Measurements from ENCODE around the gene SLC6A12.
"Not testable (repeated sequence)": the region's sequence is repeated elsewhere in the genome, so short reads cannot be mapped to it uniquely, and the experiment has no call there.

Gene SLC6A12

DNA sequence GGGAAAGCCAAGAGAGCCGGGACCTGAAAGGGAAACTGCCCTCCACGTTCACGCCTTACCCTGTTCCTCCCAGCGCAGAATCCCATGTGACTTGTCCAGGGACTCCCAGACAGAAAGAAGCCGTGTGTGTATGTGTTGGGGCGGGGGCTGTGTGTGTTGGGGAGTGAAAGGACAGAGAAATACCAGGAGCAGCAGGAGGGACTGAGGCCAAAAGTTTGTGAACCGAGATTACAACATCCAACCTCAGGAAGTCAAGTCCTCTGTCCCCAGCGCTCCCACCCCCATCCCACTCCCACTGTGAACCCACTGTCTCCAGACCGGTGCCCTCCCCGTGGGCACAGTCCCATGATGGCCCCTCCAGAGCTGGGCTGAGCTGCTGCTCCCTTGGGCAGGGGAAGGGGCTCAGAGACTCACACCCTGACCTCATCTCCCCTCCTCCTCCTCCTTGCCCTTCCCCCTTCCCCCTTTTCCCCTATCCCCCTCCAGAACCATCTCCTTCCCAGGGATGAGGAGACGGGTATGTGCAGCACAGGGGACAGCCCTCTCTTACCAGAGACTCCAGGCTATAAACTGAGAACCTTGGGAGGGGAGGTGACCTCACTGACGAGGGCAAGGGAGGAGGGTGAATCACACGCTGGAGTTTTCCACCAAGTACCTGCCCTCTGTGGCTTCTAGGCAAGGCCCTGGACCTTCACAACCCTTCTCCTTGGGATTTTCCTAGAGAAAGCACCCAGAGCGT is at the start of gene SLC6A12:
TSS of gene SLC6A12 (minus strand) at position 155 of the 739 bp plus-strand sequence. CDS start 4,171 bp downstream, outside the sequence.
- no peak for DNase-seq (ENCODE audit: low read depth in 2 of 2)

DNA sequence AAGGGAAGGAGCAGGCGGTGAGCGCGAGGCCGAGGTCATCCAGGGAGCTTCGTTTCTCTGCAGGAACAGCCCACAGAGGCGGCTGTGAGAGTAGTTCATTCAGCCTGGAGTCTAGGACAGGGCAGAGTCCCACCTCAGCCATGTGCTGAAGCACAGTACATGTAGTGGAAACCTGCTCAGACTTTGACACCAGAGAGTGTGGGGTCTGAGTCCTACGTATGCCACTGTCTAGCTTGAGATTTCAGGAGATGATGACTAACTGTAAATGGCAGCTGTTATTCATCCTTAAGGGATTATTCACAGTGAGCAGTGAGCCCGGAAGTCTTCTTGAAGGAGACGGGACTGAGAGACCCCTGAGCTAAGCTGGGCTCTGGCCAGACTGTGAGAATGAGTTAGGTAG is 49.6 kb upstream of the SLC6A12 start:
- no peak for DNase-seq (ENCODE audit: low read depth in 2 of 2)

DNA sequence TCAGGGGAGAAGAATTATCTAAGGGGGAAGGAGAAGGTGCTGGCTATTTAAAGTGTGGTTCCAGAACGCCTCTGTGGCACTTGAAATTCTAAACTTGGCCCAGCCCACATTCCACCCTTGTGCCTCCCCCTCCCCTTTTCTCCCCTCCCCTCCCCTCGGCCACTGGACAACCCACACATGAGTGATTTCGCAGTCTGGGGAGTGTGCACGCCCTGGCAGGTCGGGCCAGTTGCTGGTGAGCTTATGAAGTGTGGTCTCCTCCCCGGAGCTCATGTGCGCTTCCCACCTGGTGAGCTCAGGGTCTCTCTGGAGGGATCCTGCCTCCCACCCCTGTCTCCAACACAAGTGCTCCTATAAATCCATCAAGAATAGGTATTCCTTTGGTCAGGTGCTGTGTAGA is 48.9 kb upstream of the SLC6A12 start, which contains the start of gene SLC6A13:
TSS of gene SLC6A13 (minus strand) at position 20 of the 400 bp plus-strand sequence. CDS start 2,784 bp downstream, outside the sequence.
- no peak for DNase-seq (ENCODE audit: low read depth in 2 of 2)

DNA sequence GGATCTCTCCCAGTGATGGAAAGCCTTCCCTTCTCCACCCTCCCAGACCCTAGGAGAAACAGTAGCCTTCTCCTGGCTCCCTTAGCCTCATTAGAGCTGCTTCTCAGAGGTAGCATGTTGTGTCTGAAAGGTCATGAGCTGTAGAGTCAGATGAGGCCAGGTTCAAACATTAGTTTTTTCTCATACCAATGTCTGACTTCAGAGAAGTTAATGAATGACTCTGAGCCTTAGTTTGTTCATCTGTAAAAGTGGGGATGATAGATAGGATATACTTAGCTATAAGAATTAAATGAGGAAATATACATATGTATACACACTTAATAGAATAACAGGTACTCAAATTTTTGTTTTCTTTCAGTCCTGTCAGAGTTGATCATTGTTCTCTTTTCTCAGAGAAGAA is 48.2 kb upstream of the SLC6A12 start:
- DNase-seq (ENCODE audit: low read depth in 2 of 2), result no peak

DNA sequence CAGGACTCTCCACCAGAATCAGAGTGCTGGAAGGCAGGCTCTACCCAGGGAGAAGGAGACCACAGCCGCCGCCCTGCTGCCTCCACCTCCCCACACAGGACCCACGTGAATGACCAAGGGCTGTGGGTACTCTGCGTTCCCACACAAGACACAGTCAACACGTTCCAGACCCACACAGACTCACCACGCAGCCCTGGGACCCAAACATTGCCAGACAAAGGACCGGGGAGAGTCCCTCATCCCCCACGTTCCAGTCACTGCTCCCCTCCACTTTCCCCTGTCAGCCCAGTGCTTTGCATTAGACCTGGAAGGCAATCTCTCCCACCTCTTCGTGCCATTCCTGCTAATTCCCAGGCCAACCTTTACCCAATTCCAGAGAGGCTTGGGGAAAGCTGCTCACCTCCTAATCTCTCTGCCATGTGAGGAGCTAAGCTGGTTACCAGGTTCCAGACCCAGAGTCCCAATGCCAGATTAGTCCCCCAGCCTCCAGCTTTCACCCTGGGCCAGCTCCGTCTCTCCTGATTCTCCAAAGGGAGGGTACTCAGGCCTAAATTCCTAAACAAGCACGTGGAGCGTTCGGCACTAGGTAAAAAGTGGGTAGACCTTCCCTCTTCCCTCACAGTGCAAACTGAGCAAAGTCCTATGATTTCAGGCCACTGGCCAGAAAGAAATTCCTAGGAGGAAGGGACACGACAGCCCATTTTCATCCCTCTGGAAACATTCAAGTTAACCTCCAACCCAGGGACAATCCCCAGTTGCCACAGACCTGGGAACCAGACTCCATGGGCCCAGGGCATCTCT is 43.8 kb upstream of the SLC6A12 start:
- DNase-seq (ENCODE audit: low read depth in 2 of 2), result no peak

DNA sequence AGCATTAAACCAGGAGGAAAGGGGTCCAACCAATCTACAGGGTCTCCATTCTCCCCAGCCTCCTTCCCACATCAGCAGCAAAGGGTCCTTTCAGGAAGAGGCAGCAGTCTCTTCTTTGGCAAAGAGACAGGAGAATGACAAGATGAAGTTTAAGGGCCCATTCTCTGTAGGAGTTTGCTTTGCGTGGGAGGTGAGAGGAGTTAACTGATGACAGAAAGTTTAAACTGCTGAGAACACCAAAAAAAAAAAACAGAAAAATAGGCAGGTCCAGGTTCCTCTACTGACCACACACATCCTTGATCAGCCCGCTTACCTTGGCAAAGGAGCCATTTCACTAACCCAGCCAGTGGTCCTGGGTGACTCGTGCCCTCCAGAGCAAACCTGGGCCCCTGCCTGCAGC is 43.0 kb upstream of the SLC6A12 start:
- DNase-seq (ENCODE audit: low read depth in 2 of 2), result no peak

DNA sequence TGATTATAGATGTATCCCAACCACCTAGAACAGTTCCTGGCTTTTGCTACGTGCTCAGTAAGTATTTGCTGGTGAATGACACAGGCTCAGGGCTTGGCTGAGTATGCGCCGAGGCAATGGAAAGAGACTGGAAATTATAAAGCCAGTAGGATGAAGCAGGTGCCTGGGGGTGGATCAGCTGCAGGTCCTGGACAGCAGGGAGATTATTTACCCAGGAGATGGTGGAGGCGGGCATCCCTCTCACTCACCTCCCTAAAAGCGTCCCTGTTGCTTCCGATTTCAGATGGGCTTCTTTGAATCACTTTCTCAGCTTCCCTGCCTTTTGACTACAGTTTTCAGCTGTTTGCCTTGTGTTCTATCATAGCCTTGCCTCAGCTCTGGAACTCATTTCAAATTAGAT is 42.3 kb upstream of the SLC6A12 start:
- DNase-seq (ENCODE audit: low read depth in 2 of 2), result no peak

DNA sequence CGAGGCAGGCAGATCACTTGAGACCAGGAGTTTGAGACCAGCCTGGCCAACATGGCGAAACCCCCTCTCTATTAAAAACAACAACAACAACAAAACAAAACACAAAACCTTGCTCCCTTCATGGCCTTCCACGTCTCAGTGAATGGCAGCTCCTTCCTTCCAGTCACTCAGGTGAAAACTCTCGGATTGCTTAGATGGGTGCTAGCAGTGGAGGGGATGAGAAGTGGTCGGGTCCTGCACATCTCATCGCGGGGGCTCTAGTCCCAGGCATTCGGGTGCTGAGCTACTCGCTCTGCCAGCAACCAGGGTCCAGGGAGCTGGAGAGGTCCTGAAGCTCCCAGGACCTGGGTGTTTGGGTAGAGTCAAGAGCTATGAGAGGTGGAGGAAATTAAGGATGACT is 41.0 kb upstream of the SLC6A12 start:
- DNase-seq (ENCODE audit: low read depth in 2 of 2), result no peak

DNA sequence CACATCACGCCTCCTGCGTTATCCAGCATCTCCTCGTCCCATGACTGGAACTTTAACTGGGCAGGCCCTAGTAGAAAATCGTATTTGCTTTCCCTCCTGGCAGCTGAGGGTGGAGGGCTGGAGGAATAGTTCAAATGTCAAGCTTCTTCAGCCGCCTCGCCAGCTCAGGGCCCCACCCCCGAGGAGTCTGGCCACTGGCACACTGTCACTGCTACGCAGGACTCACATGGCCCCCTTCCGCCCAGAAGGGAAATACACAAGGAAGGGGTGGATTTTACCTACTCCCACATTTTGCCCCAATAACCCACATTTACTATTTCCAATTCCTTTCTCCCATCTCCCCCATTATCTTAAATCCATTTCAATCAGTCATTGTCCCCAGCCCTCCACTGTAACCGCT is 40.1 kb upstream of the SLC6A12 start:
- no peak for DNase-seq (ENCODE audit: low read depth in 2 of 2)

DNA sequence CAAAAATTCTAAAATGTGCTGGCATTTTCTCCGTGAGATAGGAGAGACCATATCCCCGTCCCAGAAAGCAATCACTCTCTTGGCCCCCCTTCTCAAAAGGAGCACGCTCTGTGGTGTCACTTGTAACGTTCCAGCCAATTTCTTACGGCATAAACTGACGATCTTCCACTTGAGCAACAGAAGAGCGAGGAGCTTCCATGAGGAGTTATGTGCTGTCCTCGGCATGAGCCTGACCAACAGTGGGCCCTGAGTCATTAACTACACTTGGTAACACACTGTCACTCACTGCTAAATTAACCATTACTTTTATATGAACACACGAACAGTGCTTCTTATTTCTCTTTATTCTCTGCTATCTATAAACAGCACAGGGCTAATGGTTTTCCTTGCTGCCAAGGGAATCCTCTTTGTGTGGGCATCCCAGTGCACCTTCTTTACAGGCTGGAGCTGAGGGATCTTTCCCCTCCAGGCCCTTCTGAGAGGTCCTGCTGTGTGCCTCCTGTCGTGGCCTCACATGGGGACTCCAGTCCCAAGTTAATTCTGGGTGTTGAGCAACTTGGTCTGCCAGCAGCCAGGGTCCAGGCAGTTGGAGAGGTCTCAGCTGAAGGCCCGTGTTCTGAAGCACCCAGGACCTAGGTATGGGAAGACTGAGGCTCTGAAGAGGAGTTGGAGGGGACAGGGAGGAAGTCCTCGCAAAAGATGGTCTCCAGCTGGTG is 39.3 kb upstream of the SLC6A12 start:
- no peak for DNase-seq (ENCODE audit: low read depth in 2 of 2)

DNA sequence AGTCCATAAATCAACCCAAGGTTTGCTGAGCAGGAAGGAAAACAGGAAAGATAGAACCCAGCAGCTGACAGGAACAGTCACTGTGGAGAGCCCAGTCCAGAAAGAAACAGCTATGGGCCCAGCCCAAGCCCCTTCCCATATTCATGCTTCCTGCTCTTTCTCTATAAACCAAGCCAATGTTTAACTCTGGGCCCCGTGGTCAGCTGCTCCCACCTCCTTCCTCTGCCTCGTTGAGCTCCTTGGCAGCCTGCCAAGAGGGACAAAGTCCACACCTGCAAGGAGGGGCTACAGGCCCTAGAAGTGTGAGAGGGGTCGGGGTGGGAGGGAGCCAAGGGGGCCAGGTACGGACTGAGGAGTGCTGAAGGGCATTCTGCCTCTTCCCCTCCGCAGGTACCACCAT is 38.7 kb upstream of the SLC6A12 start:
- no peak for DNase-seq (ENCODE audit: low read depth in 2 of 2)

DNA sequence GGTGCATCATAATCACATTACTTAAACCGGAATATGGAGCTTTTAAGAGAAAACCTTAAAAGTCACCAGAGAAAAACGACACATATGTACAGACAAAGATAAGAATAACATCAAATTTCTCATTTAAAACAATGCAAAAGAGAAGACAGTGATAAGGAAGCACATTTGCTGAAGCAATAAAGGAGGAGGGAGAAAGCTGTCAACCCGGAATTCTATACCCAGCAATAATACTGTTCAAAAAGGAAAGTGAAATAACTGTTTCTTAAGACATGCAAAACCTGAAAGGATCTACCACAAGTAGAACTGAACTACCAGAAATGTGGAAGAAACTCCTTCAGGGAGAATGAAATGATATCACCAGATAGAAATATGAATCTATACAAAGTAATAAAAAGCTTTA is 33.3 kb upstream of the SLC6A12 start:
- DNase-seq (ENCODE audit: low read depth in 2 of 2), result no peak

DNA sequence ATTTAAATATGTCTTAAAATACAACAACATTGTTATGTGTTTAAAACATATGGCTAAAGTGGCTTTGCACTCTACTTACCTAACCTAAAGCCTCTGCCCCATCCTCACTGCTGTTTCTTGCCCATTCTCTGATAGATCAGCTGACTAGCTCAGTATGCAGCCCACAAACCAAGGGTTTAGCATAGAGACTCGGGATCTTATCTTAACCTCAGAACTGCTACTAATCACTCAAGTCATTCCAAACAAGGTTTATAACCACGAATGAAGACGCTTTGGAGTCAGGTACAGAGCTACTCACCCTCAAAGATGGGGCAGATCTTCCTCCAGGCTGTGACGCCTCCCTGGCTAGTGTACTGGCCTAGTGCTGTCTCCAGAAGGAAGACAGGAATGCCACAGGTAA is 29.4 kb upstream of the SLC6A12 start:
- no peak for DNase-seq (ENCODE audit: low read depth in 2 of 2)

DNA sequence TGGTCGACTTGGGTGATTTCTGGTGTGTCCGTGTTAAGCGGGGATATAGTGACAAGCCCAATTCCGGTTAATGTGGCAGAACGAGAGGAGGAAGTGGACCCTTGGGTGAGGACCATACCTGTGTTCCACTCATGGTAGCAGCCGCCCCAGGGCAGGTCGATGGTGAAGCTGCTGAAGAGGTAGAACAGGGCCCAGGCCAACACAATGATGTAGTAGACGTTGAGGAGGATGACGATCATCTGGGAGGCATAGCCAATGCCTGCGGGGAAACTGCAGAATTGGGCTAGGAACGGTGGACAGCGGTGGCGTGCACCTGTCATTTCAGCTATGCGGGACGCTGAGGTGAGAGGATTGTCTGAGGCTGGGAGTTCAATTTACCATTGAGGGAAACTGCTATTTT is 28.5 kb upstream of the SLC6A12 start:
- DNase-seq (ENCODE audit: low read depth in 2 of 2), result no peak

DNA sequence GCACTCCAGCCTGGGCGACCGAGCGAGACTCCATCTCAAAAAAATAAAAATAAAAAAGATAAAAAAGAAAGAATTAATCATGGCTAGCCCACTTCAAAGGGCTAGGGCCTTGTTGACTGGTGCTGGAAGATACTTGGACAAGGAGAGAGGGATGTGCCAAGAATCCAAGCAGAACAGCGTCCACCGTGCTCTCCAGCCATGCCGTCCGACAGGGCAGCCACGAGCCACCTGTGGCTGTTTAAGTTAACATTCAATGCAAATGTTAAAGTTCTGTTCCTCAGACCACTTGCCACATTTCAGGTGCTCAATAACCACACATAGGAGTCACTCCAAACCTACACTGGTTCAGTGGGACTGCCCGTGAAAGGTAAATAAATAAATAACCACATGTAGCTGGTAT is 27.3 kb upstream of the SLC6A12 start:
- no peak for DNase-seq (ENCODE audit: low read depth in 2 of 2)

DNA sequence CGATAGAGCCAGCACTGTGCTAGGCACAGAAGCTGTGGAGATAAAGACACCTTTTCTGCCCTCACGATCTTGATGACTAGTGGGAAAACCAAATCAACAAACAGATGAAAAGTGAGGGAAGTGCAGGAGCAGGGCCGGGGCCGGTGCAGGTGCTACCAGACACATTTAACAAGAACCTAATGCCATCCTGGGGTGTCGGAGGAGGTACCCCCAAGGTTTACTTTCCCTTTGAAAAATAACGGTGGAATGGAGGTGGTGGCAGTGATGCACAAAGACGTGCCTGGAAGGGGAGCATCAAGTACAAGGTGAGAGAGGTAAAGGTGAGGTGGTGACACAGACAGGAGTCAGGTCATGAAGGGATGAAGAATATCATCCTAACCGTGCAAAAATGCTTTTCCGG is 26.6 kb upstream of the SLC6A12 start:
- DNase-seq (ENCODE audit: low read depth in 2 of 2), result no peak

DNA sequence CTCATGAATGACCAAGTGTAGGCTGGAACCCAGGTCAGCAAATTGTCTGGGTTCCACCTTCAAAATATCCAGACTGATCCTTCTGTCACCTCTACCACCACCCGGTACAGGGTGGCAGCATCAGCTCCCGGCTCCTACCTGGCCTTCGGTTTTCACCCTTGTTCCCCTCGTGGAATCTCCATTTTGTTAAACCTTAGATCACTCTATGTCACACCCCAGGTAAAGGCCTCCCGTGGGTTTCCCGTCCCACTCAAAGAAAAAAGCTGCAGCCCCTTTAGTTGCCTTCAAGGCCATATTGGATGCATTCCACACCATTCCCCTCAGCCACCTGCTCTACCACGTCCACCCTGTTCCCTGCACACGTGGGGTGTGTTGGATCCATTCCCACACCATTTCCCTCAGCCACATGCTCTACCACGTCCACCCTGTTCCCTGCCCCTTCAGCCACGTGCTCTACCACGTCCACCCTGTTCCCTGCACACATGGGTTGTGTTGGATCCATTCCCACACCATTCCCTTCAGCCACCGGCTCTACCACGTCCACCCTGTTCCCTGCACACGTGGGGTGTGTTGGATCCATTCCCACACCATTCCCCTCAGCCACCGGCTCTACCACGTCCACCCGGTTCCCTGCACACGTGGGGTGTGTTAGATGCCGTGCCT is 24.9 kb upstream of the SLC6A12 start:
- DNase-seq (ENCODE audit: low read depth in 2 of 2), result no peak

DNA sequence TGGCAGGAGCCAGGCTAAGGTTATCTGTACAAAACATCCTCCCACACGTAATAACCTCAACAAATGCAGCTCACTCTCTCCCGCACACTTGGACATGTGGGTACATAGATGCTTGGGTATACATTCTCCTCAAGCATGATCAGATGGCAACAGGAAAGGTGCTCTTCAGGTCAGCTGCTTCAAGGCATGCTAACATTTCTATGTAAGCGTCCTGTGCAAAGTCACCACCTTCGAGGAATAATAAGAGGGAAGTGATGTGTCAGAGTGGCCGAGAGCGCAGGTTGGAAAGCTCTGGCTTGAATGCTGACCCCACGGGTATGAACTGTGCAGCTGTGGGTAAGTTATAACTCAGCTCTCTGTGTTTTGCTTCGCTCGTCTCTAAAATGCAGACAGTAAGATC is 24.2 kb upstream of the SLC6A12 start:
- DNase-seq (ENCODE audit: low read depth in 2 of 2), result no peak

DNA sequence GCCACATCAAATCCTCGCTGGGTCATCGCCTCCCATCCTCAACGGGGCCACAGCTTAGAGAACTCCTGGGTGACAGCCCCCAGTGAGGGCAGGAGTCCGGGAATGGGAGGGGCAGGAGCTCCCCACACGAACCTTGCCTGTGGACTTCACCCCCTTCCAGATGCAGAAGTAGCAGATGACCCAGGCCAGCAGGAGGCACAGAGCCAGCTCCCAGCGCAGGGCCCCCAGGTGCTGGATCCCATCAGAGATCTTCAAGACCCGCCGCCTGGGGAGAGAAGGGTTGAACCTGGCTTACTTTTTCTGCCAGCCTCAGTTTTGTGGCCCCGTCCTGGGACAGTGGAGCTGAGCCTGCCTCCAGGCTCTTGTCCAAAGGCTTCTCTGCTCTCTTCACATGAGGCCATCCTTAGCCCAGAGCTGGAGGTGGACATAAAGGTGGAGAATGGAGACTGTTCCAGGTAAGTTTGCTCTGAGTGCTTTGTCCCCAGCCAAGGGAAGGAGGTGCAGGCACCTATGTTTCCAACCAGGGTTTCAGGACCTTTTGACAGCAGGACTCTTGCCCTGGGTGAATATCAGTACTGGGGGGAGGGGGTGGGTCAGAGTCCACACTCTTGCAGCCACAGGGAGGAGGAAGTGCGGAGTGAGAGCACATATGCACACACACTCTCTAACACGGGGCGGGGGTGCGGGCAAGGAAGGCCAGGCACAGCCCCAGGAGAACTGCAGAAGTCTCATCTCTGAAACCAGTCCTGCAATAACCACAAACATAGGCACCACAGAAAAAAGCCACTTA is 23.3 kb upstream of the SLC6A12 start:
- DNase-seq (ENCODE audit: low read depth in 2 of 2), result no peak

DNA sequence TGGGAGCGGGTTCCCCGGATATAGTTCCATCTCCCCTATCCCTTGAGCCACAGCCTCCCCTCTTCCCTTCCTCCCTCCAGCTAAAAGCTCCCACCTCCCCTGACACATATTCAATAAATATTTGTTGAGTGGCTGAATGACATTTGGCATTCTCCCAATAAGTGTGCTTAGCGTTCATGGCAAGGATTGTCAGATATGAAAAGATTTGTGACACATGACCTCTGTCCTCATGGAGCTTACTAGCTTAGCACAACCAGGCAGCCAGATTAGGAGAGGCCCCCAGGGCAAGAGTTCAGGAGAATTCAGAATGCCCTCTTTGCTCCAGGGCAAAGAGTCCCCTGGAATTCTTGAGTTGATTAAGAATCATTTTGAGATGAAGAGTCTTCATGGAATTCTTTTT is 22.5 kb upstream of the SLC6A12 start:
- no peak for DNase-seq (ENCODE audit: low read depth in 2 of 2)

DNA sequence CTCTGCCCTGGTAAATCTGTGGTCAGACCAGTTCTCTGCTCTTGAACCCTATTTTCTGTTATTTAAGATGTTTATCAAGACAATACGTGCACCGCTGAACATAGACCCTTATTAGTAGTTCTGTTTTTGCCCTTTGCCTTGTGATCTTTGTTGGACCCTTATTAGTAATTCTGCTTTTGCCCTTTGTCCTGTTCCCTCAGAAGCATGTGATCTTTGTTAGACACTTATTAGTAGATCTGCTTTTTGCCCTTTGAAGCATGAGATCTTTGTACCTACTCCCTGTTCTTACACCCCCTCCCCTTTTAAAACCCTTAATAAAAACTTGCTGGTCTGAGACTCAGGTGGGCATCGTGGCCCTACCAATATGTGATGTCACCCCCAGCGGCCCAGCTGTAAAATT is 22.0 kb upstream of the SLC6A12 start:
- not testable (repeated sequence) for DNase-seq (ENCODE audit: low read depth in 2 of 2)
